OCI-LY1 (cell line): ENCODE results near the gene WSCD2.

Experiments used
- EZH2 ChIP-seq: fragments of 200-600 bp; sonication (generic), shearing (Covaris generic); IDR thresholded peaks from 2 replicates; pipeline ENCODE4 v1.8.0; 2017; ENCODE audit warnings: borderline replicate concordance, mixed run types, mild to moderate bottlenecking, antibody characterized with exemption, low read length, moderate library complexity, mixed read lengths
- TF ChIP-seq, protein P1 (sequence below): fragments of 200-600 bp; sonication (generic), shearing (Covaris generic); IDR thresholded peaks from 2 replicates; pipeline ENCODE4 v1.5.1; 2017; ENCODE audit warnings: mild to moderate bottlenecking, antibody characterized with exemption, low read length, moderate library complexity, mixed read lengths

DNA sequence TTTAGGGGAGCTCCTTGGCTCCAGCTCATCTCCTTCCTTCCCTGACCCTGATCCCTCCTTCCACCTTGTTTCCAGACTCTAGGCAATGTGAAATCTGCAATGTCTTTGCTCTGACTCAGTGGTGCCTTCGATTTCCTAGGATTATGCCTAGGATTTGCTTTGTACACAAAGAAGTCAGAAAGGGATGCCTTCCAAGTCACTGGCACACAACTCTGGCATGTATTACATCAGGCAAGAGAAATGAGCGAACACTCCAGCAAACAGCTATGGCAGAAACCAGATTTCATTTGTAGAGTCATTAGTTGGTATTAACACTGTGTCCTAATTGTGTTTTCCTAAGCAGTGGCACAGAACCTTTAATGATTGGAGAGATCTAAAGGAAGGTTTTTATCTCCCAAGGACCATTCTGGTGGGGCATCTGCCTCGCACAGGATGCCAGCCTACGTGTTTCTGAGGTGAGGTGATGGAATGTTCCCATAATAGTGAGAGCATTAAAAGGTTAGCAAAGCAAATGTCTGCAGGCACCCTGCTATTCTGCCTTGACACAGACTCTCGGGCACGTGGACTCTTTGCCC, 84.9 kb downstream of the WSCD2 start:
- TF ChIP-seq, protein P1, sequence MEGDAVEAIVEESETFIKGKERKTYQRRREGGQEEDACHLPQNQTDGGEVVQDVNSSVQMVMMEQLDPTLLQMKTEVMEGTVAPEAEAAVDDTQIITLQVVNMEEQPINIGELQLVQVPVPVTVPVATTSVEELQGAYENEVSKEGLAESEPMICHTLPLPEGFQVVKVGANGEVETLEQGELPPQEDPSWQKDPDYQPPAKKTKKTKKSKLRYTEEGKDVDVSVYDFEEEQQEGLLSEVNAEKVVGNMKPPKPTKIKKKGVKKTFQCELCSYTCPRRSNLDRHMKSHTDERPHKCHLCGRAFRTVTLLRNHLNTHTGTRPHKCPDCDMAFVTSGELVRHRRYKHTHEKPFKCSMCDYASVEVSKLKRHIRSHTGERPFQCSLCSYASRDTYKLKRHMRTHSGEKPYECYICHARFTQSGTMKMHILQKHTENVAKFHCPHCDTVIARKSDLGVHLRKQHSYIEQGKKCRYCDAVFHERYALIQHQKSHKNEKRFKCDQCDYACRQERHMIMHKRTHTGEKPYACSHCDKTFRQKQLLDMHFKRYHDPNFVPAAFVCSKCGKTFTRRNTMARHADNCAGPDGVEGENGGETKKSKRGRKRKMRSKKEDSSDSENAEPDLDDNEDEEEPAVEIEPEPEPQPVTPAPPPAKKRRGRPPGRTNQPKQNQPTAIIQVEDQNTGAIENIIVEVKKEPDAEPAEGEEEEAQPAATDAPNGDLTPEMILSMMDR = no peak
- TF ChIP-seq EZH2 = no peak
